Left lung (tissue), 10 donors: Measurements from ENCODE around the gene PALLD. TPM values are rescaled to one million over a fixed set of nuclear protein-coding genes. Genes with fewer than 3 reads are reported as not detected.

Experiments used
- ATAC-seq: fragments of 200-7000 bp; cut with Tn5 transposase; one replicate; pipeline ENCODE4 v1.9.1; 2020; ENCODE audit warnings: moderate library complexity
- DNase-seq, 4 donors: peaks; one replicate each; pipeline ENCODE4 v3.0.0-alpha.2; 2013 to 2020
- H3K27ac ChIP-seq, 2 donors: fragments of 200-600 bp; sonication (generic) in 1 of 2; one replicate each; pipeline versions ENCODE4 v1.5.0 to v1.8.0; 2020 to 2021
- H3K27me3 ChIP-seq, 2 donors: fragments of 200-600 bp; sonication (generic) in 1 of 2; one replicate each; pipeline versions ENCODE4 v1.5.0 to v1.8.0; 2020 to 2021
- H3K36me3 ChIP-seq, 2 donors: fragments of 200-600 bp; sonication (generic) in 1 of 2; one replicate each; pipeline versions ENCODE4 v1.5.0 to v1.8.0; 2020 to 2021
- H3K4me1 ChIP-seq, 2 donors: fragments of 200-600 bp; one replicate each; pipeline ENCODE4 v1.8.0; 2021
- H3K4me3 ChIP-seq, 2 donors: fragments of 200-600 bp; sonication (generic) in 1 of 2; one replicate each; pipeline versions ENCODE4 v1.5.0 to v1.8.0; 2020 to 2021; ENCODE audit warnings: mild to moderate bottlenecking in 1 of 2
- H3K9me3 ChIP-seq, 2 donors: fragments of 200-600 bp; sonication (generic) in 1 of 2; one replicate each; pipeline versions ENCODE4 v1.5.0 to v1.8.0; 2020 to 2021
- CTCF ChIP-seq, 2 donors: fragments of 200-600 bp; sonication (generic) in 1 of 2; IDR thresholded peaks; one replicate each; pipeline versions ENCODE4 v1.5.0 to v1.8.0; 2021; ENCODE audit warnings: antibody characterized with exemption in 2 of 2
- intact Hi-C, 2 donors: fragments of 100-400 bp; cut with DNase I; formaldehyde crosslinking; loops; one replicate each; pipeline versions ENCODE4 v1.11.2 to v1.14.2; 2022
- polyA plus RNA-seq, 6 donors: library from polyadenylated mRNA; unstranded; fragments of 120-200 nt; gene quantifications; one replicate each; pipeline ENCODE4 v1.2.1, GENCODE V29; 2013; ENCODE audit not compliant: insufficient read length in 6 of 6
- total RNA-seq, 2 donors: library from RNA; stranded (reverse); fragmentation: NEBNext Ultra II Directional; extraction: Animal tissue kit (Norgen Biotek cat#: 25700); gene quantifications; one replicate each; pipeline ENCODE4 v1.2.1, GENCODE V29; 2021
- donor health status: DM: no; HTN: yes; CAD: no.
- donor health status: DM: no; HTN: no; CAD: no.

The PALLD gene
- total and polyA plus RNA-seq, 8 donors: 67.5 to 194 (median 80.4) TPM

- H3K27ac ChIP-seq: peak overlapping the region; percentile 57 to 60
- H3K4me1 ChIP-seq: peaks cover 0 to 56% of the 10 kb centered on the region in 2 donors
- intact Hi-C loops: no loop called here
- H3K27me3 ChIP-seq: peaks cover 0 to 39% of the 10 kb centered on the region in 2 donors
- DNase-seq (peak; percentile 52 to 87 (median 60)), ATAC-seq (peak; percentile 84)
- peaks cover 0 to 3% of the 10 kb centered on the region in 2 donors for H3K36me3 ChIP-seq
- H3K4me3 ChIP-seq: peak overlapping the region; percentile 23 to 44
- TF ChIP-seq CTCF (IDR thresholded peaks at IDR 0.05): no peak
- no peaks in the 10 kb centered on the region for H3K9me3 ChIP-seq
Measured at GRCh38 chr4:168877511-168878491, 380.9 kb downstream of the PALLD start.

- Histone ChIP-seq H3K4me1 (peaks cover 0 to 63% of the 10 kb centered on the region in 2 donors), H3K9me3 (no peaks in the 10 kb centered on the region), H3K27ac (peak overlapping the region in 1 of 2 donors; percentile 57), H3K27me3 (peaks cover 0 to 39% of the 10 kb centered on the region in 2 donors), H3K4me3 (no peak overlapping the region), H3K36me3 (peaks cover 0 to 3% of the 10 kb centered on the region in 2 donors)
- TF ChIP-seq CTCF (IDR thresholded peaks at IDR 0.05): no peak
- DNase-seq: no peak
- intact Hi-C loops: no loop called here
- no peak for ATAC-seq
Measured at GRCh38 chr4:168878623-168879022, 381.8 kb downstream of the PALLD start.

GRCh38 chr4:168879188-168879587 is 382.3 kb downstream of the PALLD start:
- Histone ChIP-seq H3K4me1 (peaks cover 0 to 64% of the 10 kb centered on the region in 2 donors), H3K27me3 (peaks cover 0 to 39% of the 10 kb centered on the region in 2 donors), H3K36me3 (peaks cover 0 to 3% of the 10 kb centered on the region in 2 donors), H3K9me3 (no peaks in the 10 kb centered on the region), H3K27ac (no peak overlapping the region), H3K4me3 (no peak overlapping the region)
- DNase-seq (no peak), ATAC-seq (no peak)
- intact Hi-C loops: no loop called here
- no peak for TF ChIP-seq CTCF (IDR thresholded peaks at IDR 0.05)

- no peak for TF ChIP-seq CTCF (IDR thresholded peaks at IDR 0.05)
- H3K9me3 ChIP-seq: no peaks in the 10 kb centered on the region
- intact Hi-C loops: no loop called here
- H3K4me3 ChIP-seq: no peak overlapping the region
- no peak for DNase-seq
- H3K4me1 ChIP-seq: peaks cover 0 to 64% of the 10 kb centered on the region in 2 donors
- no peak overlapping the region for H3K27ac ChIP-seq
- peaks cover 0 to 39% of the 10 kb centered on the region in 2 donors for H3K27me3 ChIP-seq
- no peak for ATAC-seq
- peaks cover 0 to 6% of the 10 kb centered on the region in 2 donors for H3K36me3 ChIP-seq
Measured at GRCh38 chr4:168880072-168880675, 383.3 kb downstream of the PALLD start.
